Neural progenitor cell (in vitro differentiated cells): Measurements from ENCODE around the gene MGRN1.

Experiments
- EZH2 ChIP-seq: fragments of 200-600 bp; sonication (generic); IDR thresholded peaks from 2 replicates; pipeline ENCODE4 v1.6.1; 2017; ENCODE audit warnings: antibody characterized with exemption, mild to moderate bottlenecking, moderate library complexity
- EZH2phosphoT487 ChIP-seq: fragments of 200-600 bp; sonication (generic); IDR thresholded peaks from 2 replicates; pipeline ENCODE4 v1.6.1; 2017; ENCODE audit warnings: antibody characterized with exemption

DNA sequence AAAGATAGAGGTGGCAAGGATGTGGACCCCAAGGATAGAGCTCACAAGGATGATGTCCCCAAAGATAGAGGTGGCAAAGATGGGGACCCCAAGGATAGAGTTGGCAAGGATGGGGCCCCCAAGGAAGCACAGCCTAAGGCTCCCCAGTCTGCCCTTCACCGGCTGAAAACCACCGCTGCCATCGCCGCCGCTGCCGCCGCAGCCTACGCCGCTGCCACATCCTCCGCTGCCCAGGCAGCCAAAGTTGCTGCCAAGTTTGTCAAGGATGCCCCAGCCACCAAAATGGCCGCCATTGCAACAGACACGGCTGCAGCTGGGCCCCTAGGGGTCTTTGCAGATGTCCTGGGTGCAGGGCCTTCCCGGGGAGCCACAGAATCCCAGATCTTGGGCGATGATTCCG lies 48.6 kb upstream of the MGRN1 start:
- TF ChIP-seq EZH2phosphoT487 (no peak), EZH2 (no peak)
